H1 (cell line): ENCODE measurements around the gene FBXW8. TPM values are rescaled to one million over a fixed set of nuclear protein-coding genes. Genes with fewer than 3 reads are reported as not detected.

Experiments
- CTCF ChIA-PET: fragments of 300-600 bp; sonication (Branson Sonifier 250); formaldehyde crosslinking; loops from one replicate; lab custom pipeline; 2021; ENCODE audit not compliant: partially characterized antibody; lab: Charles Lee
- POLR2A ChIA-PET: fragments of 300-600 bp; sonication (Branson Sonifier 250); formaldehyde crosslinking; loops from one replicate; lab custom pipeline; 2021; ENCODE audit warnings: inconsistent platforms; ENCODE audit not compliant: partially characterized antibody; lab: Charles Lee
- DNase-seq, 2 experiments: peaks; one replicate each; pipeline versions ENCODE4 v3.0.0 to v3.0.0-alpha.2; 2010 to 2022; ENCODE audit warnings: low spot score in 2 of 2, low read depth in 1 of 2, mixed read lengths in 1 of 2
- FAIRE-seq: peaks from 2 replicates; lab custom pipeline; 2011; peaks lifted over from hg19 to GRCh38; lab: Jason Lieb, UNC
- H2AFZ ChIP-seq: 2 replicates; pipeline ENCODE4 v1.8.1; 2012; ENCODE audit warnings: low read length, inconsistent platforms
- H2AK5ac ChIP-seq: 2 replicates; pipeline ENCODE4 v1.6.1; 2013; ENCODE audit warnings: low read depth, low read length
- H2BK120ac ChIP-seq: replicated peaks from 2 replicates; pipeline ENCODE3; 2013; ENCODE audit warnings: low read depth, low read length, inconsistent platforms
- H2BK12ac ChIP-seq: 2 replicates; pipeline ENCODE4 v1.6.1; 2013; ENCODE audit warnings: low read depth, low read length
- H2BK15ac ChIP-seq: 2 replicates; pipeline ENCODE4 v1.6.1; 2013; ENCODE audit warnings: low read length
- H2BK20ac ChIP-seq: 2 replicates; pipeline ENCODE4 v1.6.1; 2013; ENCODE audit warnings: low read length
- H2BK5ac ChIP-seq: 2 replicates; pipeline ENCODE4 v1.6.1; 2013; ENCODE audit warnings: low read depth, low read length
- H3K14ac ChIP-seq: 2 replicates; pipeline ENCODE4 v1.6.1; 2013; ENCODE audit warnings: inconsistent platforms; ENCODE audit not compliant: insufficient read length
- H3K18ac ChIP-seq: 2 replicates; pipeline ENCODE4 v1.6.1; 2013; ENCODE audit warnings: low read length; ENCODE audit errors: extremely low read depth
- H3K23ac ChIP-seq: 2 replicates; pipeline ENCODE4 v1.6.1; 2013; ENCODE audit warnings: inconsistent platforms; ENCODE audit not compliant: insufficient read length
- H3K23me2 ChIP-seq: 2 replicates; pipeline ENCODE4 v1.6.1; 2013; ENCODE audit warnings: low read depth, low read length
- H3K27ac ChIP-seq: 2 replicates; pipeline ENCODE4 v1.6.1; 2011; ENCODE audit warnings: low read depth, low read length, inconsistent platforms
- H3K27me3 ChIP-seq, 4 experiments: replicated peaks in 1 of 4; 1 replicate in 1 of 4; 2 replicates in 3 of 4; pipeline versions ENCODE4 v1.6.1 to v1.8.1; 2011 to 2013; ENCODE audit warnings: low read length in 3 of 4, mild to moderate bottlenecking in 3 of 4, inconsistent platforms in 2 of 4, mixed read lengths in 2 of 4, moderate library complexity in 1 of 4; ENCODE audit not compliant: control insufficient read depth in 3 of 4, insufficient read depth in 3 of 4; ENCODE audit errors: extremely low read depth in 1 of 4
- H3K36me3 ChIP-seq, 4 experiments: 2 replicates each; pipeline versions ENCODE4 v1.6.1 to v1.8.1; 2011 to 2013; ENCODE audit warnings: mild to moderate bottlenecking in 4 of 4, low read length in 3 of 4, moderate library complexity in 2 of 4, control low read depth in 1 of 4, inconsistent platforms in 1 of 4; ENCODE audit not compliant: insufficient read depth in 4 of 4, control insufficient read depth in 2 of 4
- H3K4ac ChIP-seq: replicated peaks from 2 replicates; pipeline ENCODE3; 2013; ENCODE audit warnings: low read length, low read depth, mixed read lengths, inconsistent platforms; ENCODE audit not compliant: insufficient read length
- H3K4me1 ChIP-seq, 4 experiments: replicated peaks in 1 of 4; 1 replicate in 1 of 4; 2 replicates in 3 of 4; pipeline versions ENCODE4 v1.6.1 to v1.8.1; 2011 to 2013; ENCODE audit warnings: low read length in 3 of 4, inconsistent platforms in 2 of 4, mixed read lengths in 1 of 4; ENCODE audit not compliant: insufficient read depth in 4 of 4, control insufficient read depth in 3 of 4
- H3K4me2 ChIP-seq, 2 experiments: 2 replicates each; pipeline versions ENCODE4 v1.6.1 to v1.8.1; 2011 to 2013; ENCODE audit warnings: low read depth in 2 of 2, low read length in 2 of 2, control low read depth in 1 of 2, inconsistent platforms in 1 of 2, mild to moderate bottlenecking in 1 of 2; ENCODE audit not compliant: insufficient read depth in 1 of 2
- H3K4me3 ChIP-seq, 4 experiments: fragments of 200-600, 300-600 bp in 1 of 4; sonication (generic), shearing (Covaris generic), sonication (Bioruptor Twin) in 1 of 4; 2 replicates each; pipeline versions ENCODE4 v1.5.1 to v1.8.1; 2011 to 2016; ENCODE audit warnings: low read length in 4 of 4, low read depth in 3 of 4, control low read depth in 2 of 4, inconsistent platforms in 2 of 4, mild to moderate bottlenecking in 2 of 4, mixed read lengths in 1 of 4, moderate library complexity in 1 of 4; ENCODE audit not compliant: insufficient read depth in 2 of 4; ENCODE audit errors: extremely low read depth in 1 of 4
- H3K56ac ChIP-seq: replicated peaks from 2 replicates; pipeline ENCODE3; 2013; ENCODE audit warnings: low read depth, mild to moderate bottlenecking, mixed read lengths, low read length, inconsistent platforms; ENCODE audit not compliant: insufficient read length
- H3K79me1 ChIP-seq: 2 replicates; pipeline ENCODE4 v1.6.1; 2013; ENCODE audit warnings: low read depth, low read length, control low read depth
- H3K79me2 ChIP-seq, 2 experiments: 2 replicates each; pipeline versions ENCODE4 v1.6.1 to v1.8.1; 2012 to 2013; ENCODE audit warnings: low read length in 2 of 2, mild to moderate bottlenecking in 2 of 2, inconsistent platforms in 1 of 2; ENCODE audit not compliant: insufficient read depth in 2 of 2, control insufficient read depth in 1 of 2
- H3K9ac ChIP-seq, 4 experiments: replicated peaks in 1 of 4; 1 replicate in 1 of 4; 2 replicates in 3 of 4; pipeline versions ENCODE4 v1.6.1 to v1.8.1; 2011 to 2013; ENCODE audit warnings: low read depth in 3 of 4, low read length in 3 of 4, control low read depth in 2 of 4, mild to moderate bottlenecking in 2 of 4, moderate library complexity in 2 of 4, inconsistent platforms in 1 of 4; ENCODE audit errors: extremely low read depth in 1 of 4
- H3K9me3 ChIP-seq, 2 experiments: 2 replicates each; pipeline versions ENCODE4 v1.6.1 to v1.8.1; 2012 to 2013; ENCODE audit warnings: mild to moderate bottlenecking in 2 of 2, moderate library complexity in 2 of 2, control low read depth in 1 of 2, inconsistent platforms in 1 of 2, low read depth in 1 of 2, low read length in 1 of 2, mixed read lengths in 1 of 2; ENCODE audit not compliant: insufficient read depth in 2 of 2
- H4K20me1 ChIP-seq, 2 experiments: replicated peaks in 1 of 2; 2 replicates each; pipeline versions ENCODE3 to v1.8.1; 2011 to 2013; ENCODE audit warnings: inconsistent platforms in 2 of 2, low read length in 2 of 2, mild to moderate bottlenecking in 1 of 2; ENCODE audit not compliant: insufficient read depth in 2 of 2, control insufficient read depth in 1 of 2
- H4K5ac ChIP-seq: 2 replicates; pipeline ENCODE4 v1.6.1; 2013; ENCODE audit warnings: low read length, low read depth, mixed read lengths, inconsistent platforms; ENCODE audit not compliant: insufficient read length
- H4K8ac ChIP-seq: 2 replicates; pipeline ENCODE4 v1.8.0; 2013; ENCODE audit warnings: mild to moderate bottlenecking, moderate library complexity, low read length, inconsistent platforms; ENCODE audit not compliant: insufficient read depth; ENCODE audit errors: extremely low read depth
- H4K91ac ChIP-seq: replicated peaks from 2 replicates; pipeline ENCODE3; 2013; ENCODE audit warnings: low read length, mixed read lengths, inconsistent platforms; ENCODE audit not compliant: insufficient read length
- ATF2 ChIP-seq: IDR thresholded peaks from 2 replicates; pipeline ENCODE4 v1.6.1; 2012; ENCODE audit warnings: low read length, inconsistent platforms
- KDM1A ChIP-seq: fragments of 200-600, 300-600 bp; sonication (generic); IDR thresholded peaks from 2 replicates; pipeline ENCODE4 v1.7.1; 2016; ENCODE audit warnings: mild to moderate bottlenecking, low read length, borderline replicate concordance
- WGBS, 2 experiments: shearing (Covaris generic) in 1 of 2; methylation state at CpG; one replicate each; pipeline versions ENCODE4 v1.1.6 to v1.1.7; 2013 to 2015; ENCODE audit warnings: low lambda C conversion rate in 2 of 2, mixed read lengths in 2 of 2, inconsistent platforms in 1 of 2, low coverage in 1 of 2, missing lambda C conversion rate in 1 of 2; ENCODE audit not compliant: insufficient replicate concordance in 2 of 2, insufficient coverage in 1 of 2, insufficient read length in 1 of 2; ENCODE audit errors: extremely low coverage in 1 of 2, missing lambda C conversion rate in 1 of 2; 5-methylcytosine and 5-hydroxymethylcytosine counted together
- polyA plus RNA-seq, 7 experiments: library from polyadenylated mRNA; depleted of rRNA in 3 of 7; stranded (reverse) in 5 of 7; unstranded in 2 of 7; fragments of >200 nt in 5 of 7; fragments of 200-250 nt in 2 of 7; gene quantifications; 1 replicate in 5 of 7; 2 replicates in 1 of 7; 4 replicates in 1 of 7; pipeline versions ENCODE4 v1.2.1 to v1.2.3, GENCODE V29; 2011 to 2013; ENCODE audit warnings: missing spikeins in 2 of 7, mixed read lengths in 2 of 7
- total RNA-seq: library from RNA; stranded (reverse); fragmentation: NEBNext Ultra II Directional; extraction: Animal tissue kit (Norgen Biotek cat#: 25700); gene quantifications from 2 replicates; pipeline ENCODE4 v1.2.1, GENCODE V29; 2021

FBXW8 gene
- total and polyA plus RNA-seq, 2 of the 8 experiments (the other 6 are each of a cell fraction or from before 2014, with no cell fraction given): 15.8 to 16.0 TPM

GRCh38 chr12:117063162-117063911, 152.6 kb downstream of the FBXW8 start:
- TF ChIP-seq ATF2 (no peak), KDM1A (peak; percentile 46; the same call in 1 of the 2 replicates)
- Histone ChIP-seq H3K79me2 (no peaks in the 10 kb centered on the region), H4K8ac (no peak overlapping the region), H3K4ac (peak overlapping the region; percentile 71), H2BK120ac (no peak overlapping the region), H4K20me1 (no peaks in the 10 kb centered on the region), H3K14ac (no peak overlapping the region), H2BK5ac (peak overlapping the region; percentile 71; the same call in 1 of the 2 replicates), H3K23ac (no peak overlapping the region), H3K27me3 (no peaks in the 10 kb centered on the region), H2BK20ac (peak overlapping the region; percentile 90), H3K23me2 (no peaks in the 10 kb centered on the region; the same call in 1 of the 2 replicates), H3K56ac (no peak overlapping the region), H4K91ac (peak overlapping the region; percentile 83), H3K27ac (no peak overlapping the region), H3K18ac (peak overlapping the region; percentile 25; the same call in 1 of the 2 replicates), H3K4me1 (peaks cover 0 to 19% (median 12%) of the 10 kb centered on the region in 4 experiments; a peak in 6 of 7 replicates), H2AFZ (no peak overlapping the region), H3K36me3 (no peaks in the 10 kb centered on the region), H3K4me2 (no peak overlapping the region), H3K79me1 (no peaks in the 10 kb centered on the region), H3K9ac (no peak overlapping the region; a peak in 1 of 7 replicates), H2BK15ac (peak overlapping the region; percentile 95; the same call in 1 of the 2 replicates), H3K4me3 (no peak overlapping the region), H3K9me3 (no peaks in the 10 kb centered on the region), H4K5ac (no peak overlapping the region), H2BK12ac (peak overlapping the region; percentile 80; the same call in 1 of the 2 replicates), H2AK5ac (peak overlapping the region; percentile 41; the same call in 1 of the 2 replicates)
- CTCF ChIA-PET: interaction anchor here (0.7 to 2.8 kb wide), 9 partner anchors 9 to 56 kb away, joined by 3 to 18 read pairs (median 4); no protein-coding TSS in a partner anchor
- POLR2A ChIA-PET: interaction anchor here (0.8 kb wide), 1 partner anchor 9 kb away, joined by 3 read pairs; no protein-coding TSS in a partner anchor
- 79% methylated on average over 13 of the region's 16 CpGs; no CpG with 5 or more reads in 1 of the 2 experiments for WGBS, 2 experiments
- FAIRE-seq (no peak), DNase-seq (no peak)
